Gastroesophageal sphincter (tissue), 4 donors: ENCODE measurements around the gene CCKAR. TPM values are rescaled to one million over a fixed set of nuclear protein-coding genes. Genes with fewer than 3 reads are reported as not detected.

Experiments
- ATAC-seq: fragments of 150-250 bp; one replicate; pipeline ENCODE4 v1.9.1; 2016; ENCODE audit warnings: mild to moderate bottlenecking, moderate library complexity
- H3K27ac ChIP-seq, 4 donors: fragments of 200-600 bp; sonication (generic) in 3 of 4; 1 replicate in 3 of 4; 2 replicates in 1 of 4; pipeline ENCODE4 v1.5.1; 2016 to 2019
- H3K27me3 ChIP-seq: fragments of 200-600 bp; sonication (generic); one replicate; pipeline ENCODE4 v1.5.1; 2019
- H3K36me3 ChIP-seq, 2 donors: fragments of 200-600 bp; sonication (generic); one replicate each; pipeline ENCODE4 v1.5.1; 2019; ENCODE audit warnings: control low read depth in 1 of 2
- H3K4me1 ChIP-seq, 3 donors: fragments of 200-600 bp; sonication (generic); 1 replicate in 2 of 3; 2 replicates in 1 of 3; pipeline ENCODE4 v1.5.1; 2016 to 2019; ENCODE audit warnings: control low read depth in 2 of 3
- H3K4me3 ChIP-seq, 2 donors: fragments of 200-600 bp; sonication (generic); one replicate each; pipeline ENCODE4 v1.5.1; 2019; ENCODE audit warnings: mild to moderate bottlenecking in 1 of 2, moderate library complexity in 1 of 2
- H3K9me3 ChIP-seq, 3 donors: fragments of 200-600 bp; sonication (generic); one replicate each; pipeline ENCODE4 v1.5.1; 2017 to 2019; ENCODE audit warnings: control low read depth in 2 of 3
- EP300 ChIP-seq: sonication (generic); formaldehyde crosslinking; IDR thresholded peaks from one replicate; pipeline ENCODE4 v1.6.1; 2017; ENCODE audit warnings: antibody characterized with exemption, mild to moderate bottlenecking
- POLR2A ChIP-seq, 2 donors: fragments of 450-650 bp; IDR thresholded peaks; one replicate each; pipeline ENCODE4 v1.6.1; 2017; ENCODE audit warnings: antibody characterized with exemption in 2 of 2, mild to moderate bottlenecking in 2 of 2, moderate library complexity in 1 of 2
- POLR2AphosphoS5 ChIP-seq: sonication (generic); formaldehyde crosslinking; IDR thresholded peaks from one replicate; pipeline ENCODE4 v1.6.1; 2017; ENCODE audit warnings: antibody characterized with exemption
- WGBS, 2 donors: methylation state at CpG; one replicate each; pipeline ENCODE4 v1.1.5; 2018; ENCODE audit warnings: low coverage in 1 of 2; 5-methylcytosine and 5-hydroxymethylcytosine counted together
- total RNA-seq, 4 donors: library from RNA; depleted of rRNA; stranded (reverse); fragments of >200 nt; gene quantifications; one replicate each; pipeline ENCODE4 v1.1.0, GENCODE V29; 2016
- TF ChIP-seq, protein P1 (sequence below), 4 experiments: fragments of 200-600 bp in 2 of 4; fragments of 450-650 bp in 2 of 4; sonication (generic) in 1 of 4; IDR thresholded peaks; one replicate each; pipeline ENCODE4 v1.5.1; 2017 to 2019; ENCODE audit warnings: antibody characterized with exemption in 4 of 4, mild to moderate bottlenecking in 2 of 4, moderate library complexity in 2 of 4

The CCKAR gene
- total RNA-seq, 4 donors from 2014 or later: 0.54 to 2.1 (median 1.3) TPM; not detected in 1

DNA sequence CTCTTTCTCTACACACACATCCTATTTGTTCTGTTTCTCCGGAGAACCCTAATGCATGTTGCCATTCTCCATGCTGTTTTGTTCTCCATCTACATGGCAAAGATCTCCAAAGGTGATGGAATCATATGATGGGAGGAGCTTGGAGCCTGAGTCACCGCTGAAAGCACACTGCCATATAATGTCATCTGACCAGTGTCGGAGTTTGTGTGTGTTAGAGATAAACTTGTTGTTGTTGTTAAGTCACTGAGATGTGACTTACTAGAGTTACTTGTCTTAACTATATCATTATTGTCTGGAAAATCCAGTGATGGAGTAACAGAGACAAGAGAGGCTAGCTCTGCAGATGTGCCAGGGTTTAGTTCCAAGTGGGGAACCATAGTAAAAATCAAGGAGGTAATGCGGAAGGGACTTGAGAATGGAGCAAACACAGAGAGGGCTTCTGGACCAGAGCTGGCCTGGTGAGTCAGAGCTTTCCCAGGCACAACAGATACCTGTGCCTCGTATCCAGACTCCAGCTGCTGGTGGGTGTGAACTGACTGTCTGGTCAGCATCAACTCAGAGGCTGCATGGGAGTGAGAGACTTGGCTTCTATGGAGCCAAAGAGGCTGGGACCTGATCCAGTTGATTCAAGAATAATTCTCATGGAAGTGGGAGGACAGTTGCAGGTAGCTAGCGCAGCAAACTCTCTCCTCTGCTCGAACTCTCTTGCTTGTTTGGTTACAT is 30.6 kb upstream of the CCKAR start:
- H3K4me3 ChIP-seq: no peak overlapping the region
- no peaks in the 10 kb centered on the region for H3K4me1 ChIP-seq
- ATAC-seq: no peak
- no peaks in the 10 kb centered on the region for H3K27me3 ChIP-seq
- no peak overlapping the region for H3K27ac ChIP-seq
- TF ChIP-seq, protein P1, sequence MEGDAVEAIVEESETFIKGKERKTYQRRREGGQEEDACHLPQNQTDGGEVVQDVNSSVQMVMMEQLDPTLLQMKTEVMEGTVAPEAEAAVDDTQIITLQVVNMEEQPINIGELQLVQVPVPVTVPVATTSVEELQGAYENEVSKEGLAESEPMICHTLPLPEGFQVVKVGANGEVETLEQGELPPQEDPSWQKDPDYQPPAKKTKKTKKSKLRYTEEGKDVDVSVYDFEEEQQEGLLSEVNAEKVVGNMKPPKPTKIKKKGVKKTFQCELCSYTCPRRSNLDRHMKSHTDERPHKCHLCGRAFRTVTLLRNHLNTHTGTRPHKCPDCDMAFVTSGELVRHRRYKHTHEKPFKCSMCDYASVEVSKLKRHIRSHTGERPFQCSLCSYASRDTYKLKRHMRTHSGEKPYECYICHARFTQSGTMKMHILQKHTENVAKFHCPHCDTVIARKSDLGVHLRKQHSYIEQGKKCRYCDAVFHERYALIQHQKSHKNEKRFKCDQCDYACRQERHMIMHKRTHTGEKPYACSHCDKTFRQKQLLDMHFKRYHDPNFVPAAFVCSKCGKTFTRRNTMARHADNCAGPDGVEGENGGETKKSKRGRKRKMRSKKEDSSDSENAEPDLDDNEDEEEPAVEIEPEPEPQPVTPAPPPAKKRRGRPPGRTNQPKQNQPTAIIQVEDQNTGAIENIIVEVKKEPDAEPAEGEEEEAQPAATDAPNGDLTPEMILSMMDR (IDR thresholded peaks at IDR 0.05): no peak
- TF ChIP-seq POLR2AphosphoS5: no peak
- no peak for TF ChIP-seq POLR2A (IDR thresholded peaks at IDR 0.05)
- no peak for TF ChIP-seq EP300
- WGBS, 2 donors: 58 to 74% methylated on average over 3 to 7 of the region's 7 CpGs
- no peaks in the 10 kb centered on the region for H3K36me3 ChIP-seq
- no peaks in the 10 kb centered on the region for H3K9me3 ChIP-seq

DNA sequence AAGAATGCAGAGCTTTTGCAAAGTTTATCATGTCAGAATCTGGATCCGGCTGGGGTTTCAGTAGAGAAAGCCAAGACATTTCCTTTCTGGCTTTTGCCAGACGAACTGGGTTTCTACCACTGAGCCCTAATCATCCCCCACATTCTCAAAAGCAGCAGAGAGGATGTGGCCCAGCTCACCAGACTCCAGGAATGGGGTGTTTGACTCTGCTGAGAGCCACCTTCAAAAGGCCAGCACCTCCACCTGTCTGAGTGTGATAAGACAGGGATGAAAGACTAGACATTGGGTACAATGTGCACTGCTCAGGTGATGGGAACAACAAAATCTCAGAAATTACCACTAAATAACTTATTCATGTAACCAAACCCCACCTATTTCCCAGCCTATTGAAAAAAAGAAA is 25.7 kb upstream of the CCKAR start:
- H3K27me3 ChIP-seq: no peaks in the 10 kb centered on the region
- TF ChIP-seq EP300 (no peak), POLR2A (IDR thresholded peaks at IDR 0.05) (no peak), POLR2AphosphoS5 (no peak)
- TF ChIP-seq, protein P1 (IDR thresholded peaks at IDR 0.05): no peak
- no peaks in the 10 kb centered on the region for H3K4me1 ChIP-seq
- H3K27ac ChIP-seq: no peak overlapping the region
- WGBS, 2 donors: 63 to 71% methylated on average over 1 of the region's 2 CpGs
- H3K36me3 ChIP-seq: no peaks in the 10 kb centered on the region
- ATAC-seq: no peak
- no peaks in the 10 kb centered on the region for H3K9me3 ChIP-seq
- no peak overlapping the region for H3K4me3 ChIP-seq

DNA sequence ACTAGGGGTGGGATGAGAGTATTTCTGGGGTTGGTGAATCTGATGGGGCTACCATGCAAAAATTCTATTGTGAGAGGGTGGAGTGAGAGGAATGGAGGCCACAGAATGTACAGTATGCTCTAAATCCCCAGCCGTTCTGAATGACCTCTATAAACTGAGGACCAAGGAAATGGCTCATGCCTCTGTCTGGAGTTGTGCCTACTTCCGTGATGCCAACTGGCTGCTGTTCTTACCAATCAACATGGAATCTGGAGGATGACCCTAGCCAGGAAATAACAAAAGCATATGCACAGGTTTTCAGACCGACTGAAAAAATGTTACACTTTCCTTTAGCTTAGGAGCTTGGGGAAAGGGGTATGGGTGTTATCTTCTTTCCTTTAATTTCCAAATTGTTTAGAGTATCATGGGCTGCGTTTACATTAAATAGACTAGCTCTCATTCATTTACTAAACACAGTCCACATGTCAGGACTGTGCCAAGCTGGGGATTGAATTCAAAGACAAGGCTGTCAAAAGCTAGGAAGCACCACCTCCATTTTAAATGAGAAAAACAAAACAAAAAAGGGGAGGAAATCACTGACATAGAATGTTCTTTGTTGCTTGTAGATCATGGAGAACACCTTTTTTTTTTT is 20.2 kb upstream of the CCKAR start:
- Histone ChIP-seq H3K36me3 (no peaks in the 10 kb centered on the region), H3K4me3 (no peak overlapping the region), H3K27me3 (no peaks in the 10 kb centered on the region), H3K9me3 (no peaks in the 10 kb centered on the region), H3K27ac (no peak overlapping the region), H3K4me1 (peaks cover 0 to 12% (median 0%) of the 10 kb centered on the region in 3 donors)
- TF ChIP-seq EP300: no peak
- TF ChIP-seq, protein P1 (IDR thresholded peaks at IDR 0.05): no peak
- TF ChIP-seq POLR2AphosphoS5: no peak
- no peak for TF ChIP-seq POLR2A (IDR thresholded peaks at IDR 0.05)
- 24 to 49% methylated on average over 3 of the region's 4 CpGs for WGBS, 2 donors
- no peak for ATAC-seq

DNA sequence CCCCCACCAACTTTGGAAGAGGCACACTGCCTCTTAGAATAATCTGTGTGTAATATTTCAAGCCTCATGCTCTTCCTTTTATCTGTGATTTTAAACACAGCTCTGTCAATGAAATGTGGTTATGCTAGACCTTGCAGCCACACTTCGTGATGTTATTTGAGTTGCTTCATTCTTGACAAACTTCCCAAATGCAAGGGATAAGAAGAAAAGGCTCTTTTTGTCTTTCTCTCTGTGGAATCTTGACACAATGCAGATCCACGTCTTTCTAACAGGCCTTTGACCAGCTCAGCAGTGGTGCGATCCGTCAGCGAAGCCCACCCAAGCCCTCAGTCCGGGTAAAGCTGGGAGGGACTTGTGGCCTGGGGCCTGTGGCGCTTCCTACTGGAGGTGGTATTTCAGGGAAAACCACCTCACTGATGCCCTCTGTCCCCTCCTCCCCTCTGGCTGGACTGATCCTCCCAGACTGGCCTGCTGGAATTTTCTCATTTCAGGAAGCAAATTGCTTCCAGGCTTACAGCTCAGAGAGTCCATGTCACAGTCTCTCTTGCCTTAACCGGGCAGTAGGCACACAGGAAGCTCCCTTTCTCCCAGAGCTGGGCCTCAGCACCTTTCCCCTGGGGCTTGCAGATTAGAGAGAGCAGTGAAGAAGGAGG is 19.5 kb upstream of the CCKAR start:
- WGBS, 2 donors: 50 to 63% methylated on average over 1 to 3 of the region's 8 CpGs
- ATAC-seq: no peak
- Histone ChIP-seq H3K4me1 (peaks cover 0 to 12% (median 0%) of the 10 kb centered on the region in 3 donors), H3K27ac (no peak overlapping the region), H3K4me3 (no peak overlapping the region), H3K36me3 (no peaks in the 10 kb centered on the region), H3K27me3 (no peaks in the 10 kb centered on the region), H3K9me3 (no peaks in the 10 kb centered on the region)
- TF ChIP-seq EP300 (no peak), POLR2A (IDR thresholded peaks at IDR 0.05) (no peak), POLR2AphosphoS5 (no peak)

DNA sequence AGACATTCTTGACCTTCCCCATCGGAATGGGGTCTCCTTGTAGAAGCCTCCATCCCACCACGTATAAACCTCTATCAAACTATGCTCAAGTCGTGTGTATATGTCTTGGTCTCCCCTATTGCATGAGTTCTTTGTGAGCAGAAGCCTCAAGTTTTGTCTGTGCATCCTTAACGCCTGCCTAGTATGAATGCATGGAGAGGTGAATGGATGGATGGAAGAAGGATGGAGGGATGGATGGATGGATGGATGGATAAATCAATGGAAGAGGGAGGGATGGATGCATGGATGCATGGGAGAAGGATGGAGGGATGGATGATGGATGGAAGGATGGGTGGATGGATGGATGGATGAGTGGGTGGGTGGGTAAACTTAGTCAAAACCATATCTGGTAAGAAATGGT is 17.0 kb upstream of the CCKAR start:
- no peak for ATAC-seq
- Histone ChIP-seq H3K27me3 (no peaks in the 10 kb centered on the region), H3K9me3 (no peaks in the 10 kb centered on the region), H3K4me3 (no peak overlapping the region), H3K4me1 (peaks cover 0 to 20% (median 0%) of the 10 kb centered on the region in 3 donors), H3K36me3 (no peaks in the 10 kb centered on the region), H3K27ac (no peak overlapping the region)
- 89% methylated on average over 4 of the region's 4 CpGs; no CpG with 5 or more reads in 1 of the 2 donors for WGBS, 2 donors
- TF ChIP-seq POLR2AphosphoS5 (no peak), EP300 (no peak), POLR2A (IDR thresholded peaks at IDR 0.05) (no peak)
- TF ChIP-seq, protein P1 (IDR thresholded peaks at IDR 0.05): no peak
